Neural cell (in vitro differentiated cells): ENCODE measurements around the gene IGFBPL1.

ENCODE experiments used
- CTCF ChIP-seq: fragments of 450-650 bp; IDR thresholded peaks from 2 replicates; pipeline ENCODE4 v1.5.1; 2014; ENCODE audit warnings: antibody characterized with exemption, mild to moderate bottlenecking, moderate library complexity; ENCODE audit not compliant: poor library complexity, severe bottlenecking
- EP300 ChIP-seq: fragments of 450-650 bp; conservative IDR thresholded peaks from 2 replicates; pipeline ENCODE4 v1.6.1; 2014; ENCODE audit warnings: antibody characterized with exemption, mild to moderate bottlenecking, moderate library complexity; ENCODE audit not compliant: poor library complexity, severe bottlenecking
- EZH2 ChIP-seq: fragments of 200-600, 300-800 bp; shearing (Covaris generic), sonication (generic); IDR thresholded peaks from 2 replicates; pipeline ENCODE4 v1.6.1; 2014; ENCODE audit warnings: antibody characterized with exemption, low read length, borderline replicate concordance, mild to moderate bottlenecking; ENCODE audit not compliant: insufficient read depth, poor library complexity, severe bottlenecking
- POLR2AphosphoS5 ChIP-seq: IDR thresholded peaks from 2 replicates; pipeline ENCODE4 v1.6.1; 2012
- TAF1 ChIP-seq: IDR thresholded peaks from 2 replicates; pipeline ENCODE4 v1.6.1; 2012; ENCODE audit warnings: low read depth

- TF ChIP-seq CTCF: no peak
- TF ChIP-seq EP300: no peak
- TF ChIP-seq EZH2: no peak
- no peak for TF ChIP-seq TAF1
- TF ChIP-seq POLR2AphosphoS5: no peak
These were observed 18.3 kb upstream of the IGFBPL1 start for GRCh38 chr9:38442473-38443096.
